ENCODE results near the gene NHLH1. TPM values are rescaled to one million over a fixed set of nuclear protein-coding genes. Genes with fewer than 3 reads are reported as not detected.

Gene NHLH1
- total and polyA plus RNA-seq, 2 of the 4 experiments (the other 2 are of a cell fraction), result 0.14 TPM; not detected in 1

- Histone ChIP-seq H2AK5ac (ENCODE audit: low read depth, low read length) (no peak overlapping the region), H3K9me3 (ENCODE audit: control insufficient read depth, insufficient read depth, low read length) (no peaks in the 10 kb centered on the region), H3K79me1 (ENCODE audit: low read depth in 1 of 2, low read length in 2 of 2) (no peaks in the 10 kb centered on the region), H3K23ac (ENCODE audit: low read depth, low read length) (no peak overlapping the region), H3K18ac (ENCODE audit: low read depth, low read length) (no peak overlapping the region), H2AFZ (replicated peaks; ENCODE audit: low read length, poor library complexity) (no peak overlapping the region), H3K9me1 (ENCODE audit: insufficient read depth, low read length) (no peaks in the 10 kb centered on the region), H3K27ac (ENCODE audit: insufficient read depth, low read length) (no peak overlapping the region), H2BK15ac (ENCODE audit: low read depth, low read length) (no peak overlapping the region), H2BK5ac (ENCODE audit: low read depth, low read length, poor library complexity, severe bottlenecking) (no peak overlapping the region), H4K8ac (ENCODE audit: low read depth in 2 of 2, low read length in 2 of 2) (no peak overlapping the region), H3K4me3 (ENCODE audit: insufficient read depth, low read depth, low read length) (no peak overlapping the region), H3K4me1 (ENCODE audit: control insufficient read depth, insufficient read depth, low read length) (no peaks in the 10 kb centered on the region), H3K9ac (ENCODE audit: low read depth, low read length) (no peak overlapping the region), H3K14ac (replicated peaks; ENCODE audit: low read depth, low read length) (no peak overlapping the region), H4K20me1 (ENCODE audit: insufficient read depth, low read length) (no peaks in the 10 kb centered on the region; the same call in 1 of the 2 replicates), H3K56ac (ENCODE audit: extremely low read depth, insufficient read depth, low read length) (no peak overlapping the region), H3K4me2 (ENCODE audit: low read depth, low read length) (no peak overlapping the region), H4K91ac (ENCODE audit: insufficient read depth, low read depth, low read length) (no peak overlapping the region), H2BK20ac (ENCODE audit: low read depth, low read length) (no peak overlapping the region), H2AK9ac (replicated peaks; ENCODE audit: low read depth, low read length, poor library complexity) (no peak overlapping the region), H2BK120ac (ENCODE audit: low read depth, low read length) (no peak overlapping the region), H4K5ac (ENCODE audit: low read depth, low read length) (no peak overlapping the region), H3K27me3 (ENCODE audit: control insufficient read depth, insufficient read depth, low read length) (no peaks in the 10 kb centered on the region), H3K36me3 (ENCODE audit: control insufficient read depth, insufficient read depth, low read length) (peaks cover 8% of the 10 kb centered on the region; the same call in 1 of the 2 replicates), H3K4ac (ENCODE audit: low read depth, low read length) (no peak overlapping the region)
- POLR2A ChIA-PET (ENCODE audit: unreplicated experiment), result no interaction called here
- in situ Hi-C loops (cut with MboI; ENCODE audit: low sequenced_read_pairs), result no loop called here
- DNase-seq, result no peak
- CTCF ChIA-PET, result no interaction called here
- no peak for ATAC-seq (ENCODE audit: low read depth)
- no TSS peak for BruUV-seq (replicated peaks)
- 87% methylated on average over 2 of the region's 5 CpGs; no CpG with 5 or more reads in 1 of the 2 experiments for WGBS, 2 experiments (ENCODE audit: extremely low coverage in 2 of 2, insufficient read length in 1 of 2)
- TF ChIP-seq USF2 (IDR thresholded peaks at IDR 0.05; ENCODE audit: low read depth, low read length), result no peak
- TF ChIP-seq RCOR1 (IDR thresholded peaks at IDR 0.05; ENCODE audit: insufficient replicate concordance, low read length), result no peak
- no peak for TF ChIP-seq NFE2L2 (IDR thresholded peaks at IDR 0.05; ENCODE audit: low read depth, low read length)
- no peak for TF ChIP-seq RAD21 (IDR thresholded peaks at IDR 0.05; ENCODE audit: low read length)
- no peak for TF ChIP-seq SMC3 (IDR thresholded peaks at IDR 0.05; ENCODE audit: low read depth, low read length)
- TF ChIP-seq CTCF (conservative IDR thresholded peaks at IDR 0.05; ENCODE audit: low read depth, low read length), result no peak
- no peak for TF ChIP-seq ELK1 (IDR thresholded peaks at IDR 0.05; ENCODE audit: borderline replicate concordance, low read depth, low read length)
- no peak for TF ChIP-seq FOS (IDR thresholded peaks at IDR 0.05; ENCODE audit: low read depth, low read length)
- no peak for TF ChIP-seq BHLHE40 (IDR thresholded peaks at IDR 0.05; ENCODE audit: low read depth, low read length)
- TF ChIP-seq MAZ (IDR thresholded peaks at IDR 0.05; ENCODE audit: borderline replicate concordance, low read depth, low read length), result no peak
- no peak for TF ChIP-seq POLR2A (IDR thresholded peaks at IDR 0.05; ENCODE audit: low read depth, low read length)
- TF ChIP-seq RFX5 (IDR thresholded peaks at IDR 0.05; ENCODE audit: low read depth, low read length), result no peak
- TF ChIP-seq CHD1 (IDR thresholded peaks at IDR 0.05; ENCODE audit: low read depth, low read length), result no peak
- no peak for TF ChIP-seq MXI1 (IDR thresholded peaks at IDR 0.05; ENCODE audit: borderline replicate concordance, low read depth, low read length)
- intact Hi-C loops (cut with micrococcal nuclease), result no loop called here
- dilution Hi-C loops (cut with HindIII; ENCODE audit: low sequenced_read_pairs, unreplicated experiment), result no loop called here
Measured at GRCh38 chr1:160421881-160422280, 55.0 kb downstream of the NHLH1 start.
